ENCODE measurements around the gene PA2G4.
A peak's percentile ranks its signal among the peaks of the same experiment; 100 is the strongest.
"Not testable (repeated sequence)": the region's sequence is repeated elsewhere in the genome, so short reads cannot be mapped to it uniquely, and the experiment has no call there.

Gene PA2G4

DNA sequence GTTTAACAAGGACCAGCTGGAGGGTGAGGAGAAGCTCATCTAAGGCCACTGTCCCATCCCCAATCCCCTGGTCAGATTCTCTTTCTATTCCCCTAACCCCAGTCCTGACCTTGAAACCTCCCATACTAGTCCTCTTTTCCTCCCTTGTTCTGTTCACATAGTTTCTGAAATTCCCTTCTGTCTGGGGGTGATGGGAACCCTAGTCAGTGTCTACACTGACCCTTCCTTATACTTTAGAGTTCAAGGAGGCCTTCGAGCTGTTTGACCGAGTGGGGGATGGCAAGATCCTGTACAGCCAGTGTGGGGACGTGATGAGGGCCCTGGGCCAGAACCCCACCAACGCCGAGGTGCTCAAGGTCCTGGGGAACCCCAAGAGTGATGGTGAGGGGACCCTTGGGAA is 50.5 kb downstream of the PA2G4 start:
- DNase-seq, result no peak

DNA sequence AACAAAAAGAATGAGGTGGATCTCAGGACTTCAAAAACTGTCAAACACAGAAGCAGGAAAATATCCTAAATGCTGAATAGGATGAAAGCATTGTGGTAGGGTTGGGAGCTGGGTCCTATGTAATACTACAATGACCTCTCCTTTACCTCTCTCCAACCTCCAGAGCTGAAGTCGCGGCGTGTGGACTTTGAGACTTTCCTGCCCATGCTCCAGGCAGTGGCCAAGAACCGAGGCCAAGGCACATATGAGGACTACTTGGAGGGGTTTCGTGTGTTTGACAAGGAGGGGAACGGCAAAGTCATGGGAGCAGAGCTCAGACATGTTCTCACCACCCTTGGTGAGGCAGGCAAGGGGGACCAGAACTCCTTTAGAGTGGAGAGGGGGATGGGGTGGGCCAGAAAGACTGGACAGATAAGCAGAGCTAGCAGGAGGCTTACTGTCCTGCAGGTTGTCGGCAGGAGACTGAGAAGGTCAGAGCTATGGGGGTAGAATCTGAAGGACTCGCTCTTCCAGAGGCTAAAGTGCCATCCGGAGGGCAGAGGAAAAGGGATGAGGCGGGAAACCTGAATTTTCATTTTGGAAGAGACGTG is 51.0 kb downstream of the PA2G4 start:
- no peak for DNase-seq

DNA sequence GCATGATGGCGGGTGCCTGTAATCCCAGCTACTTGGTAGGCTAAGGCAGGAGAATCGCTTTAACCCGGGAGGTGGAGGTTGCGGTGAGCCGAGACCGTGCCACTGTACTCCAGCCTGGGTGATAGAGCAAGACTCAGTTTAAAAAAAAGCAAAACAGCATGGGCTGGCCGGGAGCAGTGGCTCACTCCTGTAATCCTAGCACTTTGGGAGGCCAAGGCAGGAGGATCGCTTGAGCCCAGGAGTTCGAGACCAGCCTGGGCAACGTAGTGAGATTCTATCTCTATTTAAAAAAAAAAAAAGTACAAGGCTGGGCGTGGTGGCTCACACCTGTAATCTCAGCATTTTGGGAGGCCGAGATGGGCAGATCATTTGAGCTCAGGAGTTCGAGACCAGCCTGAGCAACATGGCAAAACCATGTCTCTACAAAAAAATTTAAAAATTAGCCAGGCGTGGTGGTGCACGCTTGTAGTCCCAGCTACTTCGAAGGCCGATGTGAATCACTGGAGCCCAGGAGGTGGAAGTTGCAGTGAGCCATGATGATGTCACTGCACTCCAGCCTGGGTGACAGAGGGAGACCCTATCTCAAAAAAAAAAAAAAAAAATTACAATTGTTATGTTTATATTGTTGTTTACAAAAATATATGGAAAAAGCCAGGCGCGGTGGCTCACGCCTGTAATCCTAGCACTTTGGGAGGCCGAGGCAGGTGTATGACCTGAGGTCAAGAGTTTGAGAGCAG is 52.3 kb downstream of the PA2G4 start:
- DNase-seq, result not testable (repeated sequence)

DNA sequence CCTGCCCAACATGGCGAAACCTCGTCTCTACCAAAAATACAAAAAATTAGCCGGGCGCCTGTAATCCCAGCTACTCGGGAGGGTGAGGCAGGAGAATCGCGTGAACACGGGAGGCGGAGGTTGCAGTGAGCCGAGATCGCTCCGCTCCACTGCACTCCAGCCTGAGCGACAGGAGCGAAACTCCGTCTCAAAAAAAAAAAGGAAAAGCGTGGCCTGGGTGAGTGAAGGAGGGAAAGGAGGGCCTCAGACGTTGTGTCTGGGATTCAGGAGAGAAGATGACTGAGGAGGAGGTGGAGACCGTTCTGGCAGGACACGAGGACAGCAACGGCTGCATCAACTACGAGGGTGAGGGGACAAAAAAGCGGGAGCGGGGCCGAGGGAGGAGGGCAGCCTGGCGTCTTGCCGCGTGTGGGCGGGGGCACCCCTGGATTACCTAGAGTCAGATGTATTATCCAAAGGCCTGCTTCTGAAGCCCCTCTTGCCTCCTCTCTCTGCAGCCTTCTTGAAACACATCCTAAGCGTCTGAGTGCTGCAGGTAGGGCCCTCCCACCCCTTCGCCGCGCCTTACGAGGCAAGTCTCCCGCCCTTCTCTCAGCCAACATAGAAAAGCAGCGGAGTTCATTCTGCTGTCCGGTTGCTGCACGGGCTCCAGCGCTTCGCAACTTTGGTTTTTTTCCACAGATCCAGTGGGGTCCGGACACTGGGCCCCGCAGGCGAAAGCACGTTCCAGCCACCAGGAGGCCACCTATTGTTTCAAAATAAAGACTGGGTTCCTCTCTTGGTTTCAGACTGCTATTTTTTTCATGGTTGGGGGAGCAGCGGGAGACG is 53.1 kb downstream of the PA2G4 start:
- DNase-seq, result peak; percentile 67

GRCh38 chr12:56158029-56158925 is 53.9 kb downstream of the PA2G4 start, which contains the start of gene MYL6:
MYL6 (plus strand) TSS chr12:56158359; CDS start chr12:56158402, 43 bp downstream.
- peak; percentile 96 for DNase-seq

GRCh38 chr12:56158926-56159461 is 54.6 kb downstream of the PA2G4 start:
- peak; percentile 20 for DNase-seq

DNA sequence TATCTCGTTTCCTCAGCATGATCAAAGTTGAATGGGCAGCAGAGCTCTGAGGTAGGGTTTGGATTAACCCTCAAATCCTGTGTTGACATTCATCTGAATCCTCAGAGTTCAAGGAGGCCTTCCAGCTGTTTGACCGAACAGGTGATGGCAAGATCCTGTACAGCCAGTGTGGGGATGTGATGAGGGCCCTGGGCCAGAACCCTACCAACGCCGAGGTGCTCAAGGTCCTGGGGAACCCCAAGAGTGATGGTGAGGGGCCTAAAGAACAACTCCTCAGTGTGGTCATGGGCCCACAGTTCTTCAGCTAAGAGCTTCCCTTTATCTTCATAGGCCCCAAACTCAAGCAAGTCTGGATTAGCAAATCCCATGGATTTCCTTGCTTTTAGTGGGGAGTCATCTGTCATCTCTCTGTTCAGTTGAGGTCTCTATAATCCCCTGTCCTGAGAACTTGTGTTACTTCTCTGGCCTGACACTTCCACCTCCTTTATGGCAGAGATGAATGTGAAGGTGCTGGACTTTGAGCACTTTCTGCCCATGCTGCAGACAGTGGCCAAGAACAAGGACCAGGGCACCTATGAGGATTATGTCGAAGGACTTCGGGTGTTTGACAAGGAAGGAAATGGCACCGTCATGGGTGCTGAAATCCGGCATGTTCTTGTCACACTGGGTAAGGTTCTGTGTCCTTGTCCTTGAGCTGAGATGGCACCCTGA is 55.3 kb downstream of the PA2G4 start:
- DNase-seq, result no peak

- no peak for DNase-seq
These were observed 55.9 kb downstream of the PA2G4 start for GRCh38 chr12:56160193-56160763.

GRCh38 chr12:56160894-56161689 is 56.7 kb downstream of the PA2G4 start:
- no peak for DNase-seq

- DNase-seq, result no peak
These were observed 57.5 kb downstream of the PA2G4 start for GRCh38 chr12:56161690-56162351.

- no peak for DNase-seq
These were observed 58.3 kb downstream of the PA2G4 start for GRCh38 chr12:56162468-56163290.

Data from NCI-H446 treated with DMSO at 0.1 percent for 48 hours (cell line).